ENCODE measurements around the gene SIPA1L2. TPM values are rescaled to one million over a fixed set of nuclear protein-coding genes. Genes with fewer than 3 reads are reported as not detected.

The SIPA1L2 gene
- total and polyA plus RNA-seq, 10 of the 15 experiments (the other 5 are each of a cell fraction or from before 2014, with no cell fraction given), result 0.01 to 0.18 TPM; not detected in 8

GRCh38 chr1:232593717-232594502 lies 36.0 kb downstream of the SIPA1L2 start:
- Histone ChIP-seq H3K36me3 (ENCODE audit: control insufficient read depth in 2 of 2, insufficient read depth in 2 of 2, low read length in 1 of 2) (no peaks in the 10 kb centered on the region), H3K4me2 (ENCODE audit: control insufficient read depth, insufficient read depth) (no peak overlapping the region), H3K4me3 (no peak overlapping the region), H3K9ac (ENCODE audit: control insufficient read depth, insufficient read depth, low read length) (no peak overlapping the region), H3K27me3 (replicated peaks in 1 of 2; ENCODE audit: control insufficient read depth in 2 of 2, insufficient read depth in 2 of 2, low read length in 1 of 2) (no peaks in the 10 kb centered on the region), H3K27ac (ENCODE audit: control insufficient read depth, insufficient read depth) (no peak overlapping the region), H3K79me2 (ENCODE audit: control insufficient read depth, insufficient read depth, low read length) (no peaks in the 10 kb centered on the region), H3K9me3 (replicated peaks; ENCODE audit: control insufficient read depth, insufficient read depth, low read length) (no peaks in the 10 kb centered on the region), H2AFZ (ENCODE audit: control insufficient read depth, low read depth, low read length) (no peak overlapping the region), H4K20me1 (ENCODE audit: control insufficient read depth, insufficient read depth) (no peaks in the 10 kb centered on the region), H3K4me1 (ENCODE audit: control insufficient read depth, insufficient read depth, low read length) (peaks cover 29% of the 10 kb centered on the region)
- ChIA-PET POLR2A (no interaction called here), CTCF (no interaction called here), SMC1A (ENCODE audit: uncharacterized antibody, unreplicated experiment) (no interaction called here), RAD21 (ENCODE audit: unreplicated experiment) (no interaction called here)
- TF ChIP-seq SREBF2 (IDR thresholded peaks at IDR 0.05; ENCODE audit: low read length) (no peak), SREBF1 (IDR thresholded peaks at IDR 0.05; ENCODE audit: low read length) (no peak), SP1 (IDR thresholded peaks at IDR 0.05; ENCODE audit: low read depth, low read length) (no peak), RELA (IDR thresholded peaks at IDR 0.05; ENCODE audit: borderline replicate concordance, partially characterized antibody) (no peak), BRCA1 (IDR thresholded peaks at IDR 0.05; ENCODE audit: low read depth, low read length) (no peak), CHD1 (IDR thresholded peaks at IDR 0.05; ENCODE audit: low read depth, low read length) (no peak), CEBPB (IDR thresholded peaks at IDR 0.05; ENCODE audit: borderline replicate concordance in 1 of 2, low read depth in 2 of 2, low read length in 2 of 2) (no peak), SMARCA5 (IDR thresholded peaks at IDR 0.05) (no peak), HDAC6 (IDR thresholded peaks at IDR 0.05; ENCODE audit: unreplicated experiment) (no peak), MEF2A (IDR thresholded peaks at IDR 0.05; ENCODE audit: insufficient read depth, low read depth, low read length) (no peak), TBL1XR1 (IDR thresholded peaks at IDR 0.05; ENCODE audit: low read depth, low read length) (no peak), EP300 (IDR thresholded peaks at IDR 0.05; ENCODE audit: borderline replicate concordance in 1 of 2, control insufficient read depth in 1 of 2, low read depth in 2 of 2, low read length in 2 of 2) (no peak), HCFC1 (IDR thresholded peaks at IDR 0.05; ENCODE audit: low read length) (no peak), SMAD1 (IDR thresholded peaks at IDR 0.05; ENCODE audit: low read depth, partially characterized antibody) (no peak)
- TF ChIP-seq, protein P1, sequence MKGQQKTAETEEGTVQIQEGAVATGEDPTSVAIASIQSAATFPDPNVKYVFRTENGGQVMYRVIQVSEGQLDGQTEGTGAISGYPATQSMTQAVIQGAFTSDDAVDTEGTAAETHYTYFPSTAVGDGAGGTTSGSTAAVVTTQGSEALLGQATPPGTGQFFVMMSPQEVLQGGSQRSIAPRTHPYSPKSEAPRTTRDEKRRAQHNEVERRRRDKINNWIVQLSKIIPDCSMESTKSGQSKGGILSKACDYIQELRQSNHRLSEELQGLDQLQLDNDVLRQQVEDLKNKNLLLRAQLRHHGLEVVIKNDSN (IDR thresholded peaks at IDR 0.05; ENCODE audit: borderline replicate concordance, extremely low read length, insufficient read depth, low read depth, low read length), result no peak
- BruUV-seq (replicated peaks), result no TSS peak
- WGBS (ENCODE audit: insufficient coverage, insufficient replicate concordance, low lambda C conversion rate, missing lambda C conversion rate), result 61% methylated on average over 14 of the region's 14 CpGs
- intact Hi-C loops (cut with micrococcal nuclease; ENCODE audit: unreplicated experiment), result no loop called here
- ATAC-seq (no peak), FAIRE-seq (no peak), DNase-seq (ENCODE audit: low read depth, low spot score) (no peak)
- in situ Hi-C loops (cut with MboI), result no loop called here

Measured in GM12878 (cell line).